Astrocyte (in vitro differentiated cells and primary cell): ENCODE measurements around the gene CILP. TPM values are rescaled to one million over a fixed set of nuclear protein-coding genes. Genes with fewer than 3 reads are reported as not detected.
"Not testable (repeated sequence)": the region's sequence is repeated elsewhere in the genome, so short reads cannot be mapped to it uniquely, and the experiment has no call there.

Experiments
- DNase-seq: peaks from one replicate; pipeline ENCODE4 v3.0.0-alpha.2; 2010; ENCODE audit warnings: low read depth
- FAIRE-seq: peaks from 2 replicates; lab custom pipeline; 2011; peaks lifted over from hg19 to GRCh38; lab: Jason Lieb, UNC
- H2AFZ ChIP-seq: 2 replicates; pipeline ENCODE4 v1.6.0; 2012; ENCODE audit warnings: low read depth, low read length, inconsistent platforms
- H3K27ac ChIP-seq: 2 replicates; pipeline ENCODE4 v1.5.1; 2011; ENCODE audit warnings: low read depth, low read length, inconsistent platforms
- H3K27me3 ChIP-seq: 2 replicates; pipeline ENCODE4 v1.6.0; 2011; ENCODE audit warnings: low read length, inconsistent platforms; ENCODE audit not compliant: insufficient read depth
- H3K36me3 ChIP-seq: 2 replicates; pipeline ENCODE4 v1.5.1; 2011; ENCODE audit warnings: low read length, inconsistent platforms; ENCODE audit not compliant: insufficient read depth
- H3K4me1 ChIP-seq: 2 replicates; pipeline ENCODE4 v1.5.1; 2011; ENCODE audit warnings: low read length, inconsistent platforms; ENCODE audit not compliant: insufficient read depth
- H3K4me2 ChIP-seq: 2 replicates; pipeline ENCODE4 v1.6.0; 2012; ENCODE audit warnings: low read length, inconsistent platforms
- H3K4me3 ChIP-seq: 2 replicates; pipeline ENCODE4 v1.5.1; 2011; ENCODE audit warnings: low read depth, mild to moderate bottlenecking, low read length, inconsistent platforms; ENCODE audit not compliant: insufficient read depth
- H3K79me2 ChIP-seq: 2 replicates; pipeline ENCODE4 v1.6.0; 2012; ENCODE audit warnings: mild to moderate bottlenecking, low read length, inconsistent platforms; ENCODE audit not compliant: insufficient read depth
- H3K9ac ChIP-seq: 2 replicates; pipeline ENCODE4 v1.6.0; 2012; ENCODE audit warnings: mild to moderate bottlenecking, low read length, inconsistent platforms
- H3K9me3 ChIP-seq: 2 replicates; pipeline ENCODE4 v1.5.1; 2012; ENCODE audit warnings: low read depth, mild to moderate bottlenecking, low read length, inconsistent platforms; ENCODE audit not compliant: insufficient read depth
- H4K20me1 ChIP-seq: 2 replicates; pipeline ENCODE4 v1.6.0; 2012; ENCODE audit warnings: low read length, inconsistent platforms; ENCODE audit not compliant: insufficient read depth
- H3K27ac Mint-ChIP-seq: one replicate; pipeline ENCODE4 v1.8.0; 2021; ENCODE audit warnings: mild to moderate bottlenecking, mixed read lengths; ENCODE audit not compliant: unreplicated experiment
- H3K27me3 Mint-ChIP-seq: one replicate; pipeline ENCODE4 v1.8.0; 2021; ENCODE audit warnings: low read depth, mixed read lengths; ENCODE audit not compliant: unreplicated experiment
- H3K36me3 Mint-ChIP-seq: one replicate; pipeline ENCODE4 v1.8.0; 2021; ENCODE audit warnings: low read depth, mixed read lengths; ENCODE audit not compliant: unreplicated experiment
- H3K4me1 Mint-ChIP-seq: one replicate; pipeline ENCODE4 v1.8.0; 2021; ENCODE audit warnings: low read depth, mixed read lengths; ENCODE audit not compliant: unreplicated experiment
- H3K4me3 Mint-ChIP-seq: one replicate; pipeline ENCODE4 v1.8.0; 2021; ENCODE audit warnings: mild to moderate bottlenecking, moderate library complexity, mixed read lengths; ENCODE audit not compliant: unreplicated experiment
- H3K9me3 Mint-ChIP-seq: one replicate; pipeline ENCODE4 v1.8.0; 2021; ENCODE audit warnings: mild to moderate bottlenecking, mixed read lengths; ENCODE audit not compliant: unreplicated experiment
- CTCF ChIP-seq: IDR thresholded peaks from 2 replicates; pipeline ENCODE4 v1.5.1; 2011; ENCODE audit warnings: low read depth, mild to moderate bottlenecking, inconsistent platforms, low read length, moderate library complexity; ENCODE audit not compliant: insufficient read depth
- EZH2 ChIP-seq: IDR thresholded peaks from 2 replicates; pipeline ENCODE4 v1.6.1; 2012; ENCODE audit warnings: mild to moderate bottlenecking, low read length, inconsistent platforms; ENCODE audit not compliant: insufficient read depth
- total RNA-seq: library from RNA; stranded (reverse); gene quantifications from 2 replicates; pipeline ENCODE4 v1.2.1, GENCODE V29; 2021

Gene CILP
- total RNA-seq, 1 donor from 2014 or later = 1.1 TPM

GRCh38 chr15:65233696-65234095 lies 22.4 kb upstream of the CILP start:
- H3K36me3 ChIP-seq = no peaks in the 10 kb centered on the region
- H3K4me2 ChIP-seq = no peak overlapping the region
- no peaks in the 10 kb centered on the region for H4K20me1 ChIP-seq
- Mint-ChIP-seq H3K27me3 (no peaks in the 10 kb centered on the region), H3K9me3 (no peaks in the 10 kb centered on the region), H3K4me1 (peaks cover 9% of the 10 kb centered on the region), H3K4me3 (no peak overlapping the region), H3K36me3 (no peaks in the 10 kb centered on the region), H3K27ac (no peak overlapping the region)
- H3K27ac ChIP-seq = no peak overlapping the region
- H3K9ac ChIP-seq = no peak overlapping the region
- H2AFZ ChIP-seq = no peak overlapping the region
- FAIRE-seq = no peak
- no peak overlapping the region for H3K4me3 ChIP-seq
- no peaks in the 10 kb centered on the region for H3K9me3 ChIP-seq
- no peak for DNase-seq
- TF ChIP-seq CTCF = no peak
- no peak for TF ChIP-seq EZH2
- peaks cover 5% of the 10 kb centered on the region for H3K4me1 ChIP-seq
- H3K79me2 ChIP-seq = no peaks in the 10 kb centered on the region
- no peaks in the 10 kb centered on the region for H3K27me3 ChIP-seq

GRCh38 chr15:65232520-65232919 lies 21.2 kb upstream of the CILP start:
- no peak for DNase-seq
- Histone ChIP-seq H3K4me2 (no peak overlapping the region), H3K4me1 (peaks cover 5% of the 10 kb centered on the region), H3K9me3 (no peaks in the 10 kb centered on the region), H3K27me3 (no peaks in the 10 kb centered on the region), H3K79me2 (no peaks in the 10 kb centered on the region), H3K27ac (no peak overlapping the region), H2AFZ (no peak overlapping the region), H3K9ac (no peak overlapping the region), H3K4me3 (no peak overlapping the region), H3K36me3 (no peaks in the 10 kb centered on the region), H4K20me1 (no peaks in the 10 kb centered on the region)
- no peaks in the 10 kb centered on the region for H3K9me3 Mint-ChIP-seq
- no peaks in the 10 kb centered on the region for H3K27me3 Mint-ChIP-seq
- FAIRE-seq = no peak
- H3K4me1 Mint-ChIP-seq = peaks cover 9% of the 10 kb centered on the region
- H3K36me3 Mint-ChIP-seq = peaks cover 3% of the 10 kb centered on the region
- H3K4me3 Mint-ChIP-seq = no peak overlapping the region
- TF ChIP-seq EZH2 (no peak), CTCF (no peak)
- H3K27ac Mint-ChIP-seq = no peak overlapping the region

GRCh38 chr15:65231306-65231705 lies 20.0 kb upstream of the CILP start:
- Histone ChIP-seq H3K9me3 (no peaks in the 10 kb centered on the region), H3K27ac (no peak overlapping the region), H3K4me2 (no peak overlapping the region), H3K27me3 (no peaks in the 10 kb centered on the region), H3K79me2 (no peaks in the 10 kb centered on the region), H3K4me1 (no peaks in the 10 kb centered on the region), H3K36me3 (no peaks in the 10 kb centered on the region), H2AFZ (no peak overlapping the region), H3K9ac (no peak overlapping the region), H3K4me3 (no peak overlapping the region), H4K20me1 (no peaks in the 10 kb centered on the region)
- H3K27me3 Mint-ChIP-seq = no peaks in the 10 kb centered on the region
- TF ChIP-seq EZH2 (no peak), CTCF (no peak)
- DNase-seq = no peak
- H3K9me3 Mint-ChIP-seq = no peaks in the 10 kb centered on the region
- no peak overlapping the region for H3K27ac Mint-ChIP-seq
- FAIRE-seq = no peak
- peaks cover 2% of the 10 kb centered on the region for H3K4me1 Mint-ChIP-seq
- peaks cover 3% of the 10 kb centered on the region for H3K36me3 Mint-ChIP-seq
- H3K4me3 Mint-ChIP-seq = no peak overlapping the region

- H3K4me1 Mint-ChIP-seq, H3K4me3 ChIP-seq, H3K36me3 ChIP-seq, H3K27ac ChIP-seq, H3K4me2 ChIP-seq, H3K9me3 ChIP-seq, H3K36me3 Mint-ChIP-seq, H3K4me3 Mint-ChIP-seq, H3K4me1 ChIP-seq, H2AFZ ChIP-seq, H3K79me2 ChIP-seq, H3K27me3 ChIP-seq, H4K20me1 ChIP-seq, H3K27ac Mint-ChIP-seq, H3K9ac ChIP-seq, H3K27me3 Mint-ChIP-seq, H3K9me3 Mint-ChIP-seq, DNase-seq, FAIRE-seq: not testable (repeated sequence)
Observed at GRCh38 chr15:65226901-65227300, 15.6 kb upstream of the CILP start.
